Vagina (tissue), 2 donors: ENCODE data around the gene PGC.

Experiments
- POLR2A ChIP-seq, 2 donors: fragments of 450-650 bp; IDR thresholded peaks; one replicate each; pipeline ENCODE4 v1.6.1; 2017; ENCODE audit warnings: antibody characterized with exemption in 2 of 2, mild to moderate bottlenecking in 2 of 2, moderate library complexity in 2 of 2
- TF ChIP-seq, protein P1 (sequence below), 3 experiments: fragments of 450-650 bp in 2 of 3; fragments of 200-600 bp in 1 of 3; sonication (generic) in 1 of 3; IDR thresholded peaks; one replicate each; pipeline ENCODE4 v1.5.1; 2017 to 2019; ENCODE audit warnings: antibody characterized with exemption in 3 of 3, mild to moderate bottlenecking in 2 of 3, moderate library complexity in 2 of 3

DNA sequence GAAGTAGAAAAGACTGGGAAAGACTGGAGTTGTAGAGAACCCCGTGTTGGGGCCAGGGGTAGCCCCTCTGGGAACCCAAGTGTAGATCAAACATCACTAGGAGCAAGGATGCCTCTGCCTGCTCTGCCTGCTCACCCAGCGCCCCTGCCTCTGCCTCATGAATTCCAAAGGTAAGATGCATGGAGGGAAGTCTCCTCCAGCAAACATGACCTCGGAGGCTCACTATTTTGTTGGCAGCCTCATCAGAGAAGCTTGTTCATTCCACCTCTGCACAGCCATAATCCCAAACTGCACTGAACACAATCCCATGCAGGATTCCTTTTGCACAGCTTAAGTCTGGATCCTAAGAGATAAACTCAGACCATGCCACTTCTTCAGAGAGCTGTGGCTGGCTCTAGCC is 27.6 kb upstream of the PGC start:
- no peak for TF ChIP-seq POLR2A (IDR thresholded peaks at IDR 0.05)
- TF ChIP-seq, protein P1, sequence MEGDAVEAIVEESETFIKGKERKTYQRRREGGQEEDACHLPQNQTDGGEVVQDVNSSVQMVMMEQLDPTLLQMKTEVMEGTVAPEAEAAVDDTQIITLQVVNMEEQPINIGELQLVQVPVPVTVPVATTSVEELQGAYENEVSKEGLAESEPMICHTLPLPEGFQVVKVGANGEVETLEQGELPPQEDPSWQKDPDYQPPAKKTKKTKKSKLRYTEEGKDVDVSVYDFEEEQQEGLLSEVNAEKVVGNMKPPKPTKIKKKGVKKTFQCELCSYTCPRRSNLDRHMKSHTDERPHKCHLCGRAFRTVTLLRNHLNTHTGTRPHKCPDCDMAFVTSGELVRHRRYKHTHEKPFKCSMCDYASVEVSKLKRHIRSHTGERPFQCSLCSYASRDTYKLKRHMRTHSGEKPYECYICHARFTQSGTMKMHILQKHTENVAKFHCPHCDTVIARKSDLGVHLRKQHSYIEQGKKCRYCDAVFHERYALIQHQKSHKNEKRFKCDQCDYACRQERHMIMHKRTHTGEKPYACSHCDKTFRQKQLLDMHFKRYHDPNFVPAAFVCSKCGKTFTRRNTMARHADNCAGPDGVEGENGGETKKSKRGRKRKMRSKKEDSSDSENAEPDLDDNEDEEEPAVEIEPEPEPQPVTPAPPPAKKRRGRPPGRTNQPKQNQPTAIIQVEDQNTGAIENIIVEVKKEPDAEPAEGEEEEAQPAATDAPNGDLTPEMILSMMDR (IDR thresholded peaks at IDR 0.05), result no peak
